GM19395 (cell line): ENCODE data around the gene TWSG1.

Source experiments
- ATAC-seq: cut with Tn5 transposase; IDR thresholded peaks from one replicate; pipeline ENCODE4 v1.9.1; 2021; ENCODE audit warnings: mild to moderate bottlenecking, moderate library complexity; ENCODE audit not compliant: unreplicated experiment

TWSG1 gene

DNA sequence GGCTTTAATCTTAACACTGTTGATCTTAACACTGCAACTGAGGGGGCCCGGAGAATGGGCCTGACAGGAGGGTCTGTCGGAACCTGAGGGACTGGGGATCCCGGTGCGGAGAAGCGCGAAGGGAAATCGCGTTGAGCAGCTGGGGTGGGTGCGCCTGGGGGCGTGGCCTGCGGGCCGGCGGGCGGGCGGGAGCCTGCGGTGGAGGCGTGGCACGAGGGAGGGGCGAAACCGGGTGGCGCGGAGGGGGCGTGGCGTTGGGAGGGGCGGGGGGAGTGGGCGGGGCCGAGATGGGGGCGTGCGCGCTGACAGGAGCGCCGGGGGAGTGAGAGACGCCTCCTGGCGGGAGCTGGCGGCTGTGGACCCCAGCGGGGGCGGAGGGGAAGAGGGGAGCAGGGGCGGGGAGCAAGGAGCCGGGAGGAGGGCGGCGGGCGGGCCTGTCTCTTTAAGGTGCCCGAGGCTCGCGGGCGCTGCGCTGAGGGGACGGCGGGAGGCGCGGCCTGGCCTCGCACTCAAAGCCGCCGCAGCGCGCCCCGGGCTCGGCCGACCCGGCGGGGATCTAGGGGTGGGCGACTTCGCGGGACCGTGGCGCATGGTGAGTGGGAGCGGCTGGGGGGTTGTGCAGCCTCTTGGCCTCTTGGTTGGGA is at the start of gene TWSG1:
TSS of gene TWSG1 (plus strand) at position 445 of the 644 bp plus-strand sequence. CDS start 2,457 bp downstream, outside the sequence.
- peak; percentile 77 for ATAC-seq

GRCh38 chr18:9285604-9286003 is 49.0 kb upstream of the TWSG1 start:
- no peak for ATAC-seq

GRCh38 chr18:9287036-9287435 is 47.5 kb upstream of the TWSG1 start:
- ATAC-seq = no peak

DNA sequence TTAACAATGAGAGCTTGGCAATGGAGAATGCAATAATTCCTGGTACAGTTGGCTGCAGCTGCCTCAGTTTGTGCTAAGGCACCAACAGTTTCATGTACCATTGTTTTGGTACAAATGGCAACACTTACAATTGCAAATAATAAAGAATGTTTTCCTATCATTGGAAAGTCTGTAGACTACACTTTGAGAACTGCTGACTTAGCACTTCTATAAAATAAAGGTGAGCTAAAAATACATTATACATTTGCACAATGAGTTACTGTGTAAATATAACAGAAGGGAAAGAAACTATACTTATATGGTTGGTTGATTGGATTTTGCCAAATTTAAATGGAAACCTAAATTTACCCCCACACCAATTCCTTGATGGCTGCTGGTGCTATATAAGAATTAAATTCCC is 44.9 kb upstream of the TWSG1 start:
- no peak for ATAC-seq

DNA sequence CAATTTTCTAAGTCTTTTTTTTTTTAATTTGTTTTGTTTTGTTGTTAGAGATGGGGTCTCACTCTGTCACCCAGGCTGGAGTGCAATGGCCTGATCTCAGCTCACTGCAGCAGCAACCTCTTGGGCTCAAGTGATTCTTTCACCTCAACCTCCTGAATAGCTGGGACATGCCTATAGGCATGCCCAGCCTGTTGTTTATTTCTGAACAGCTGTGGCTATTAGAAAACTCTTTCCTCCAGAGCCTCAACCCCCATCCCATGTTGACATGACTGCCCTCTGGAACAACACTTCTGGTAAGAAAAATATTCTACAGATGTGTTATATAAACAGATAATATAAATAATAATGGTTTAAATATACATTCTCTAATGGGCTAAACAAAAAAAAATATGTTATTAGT is 44.4 kb upstream of the TWSG1 start:
- ATAC-seq = no peak

DNA sequence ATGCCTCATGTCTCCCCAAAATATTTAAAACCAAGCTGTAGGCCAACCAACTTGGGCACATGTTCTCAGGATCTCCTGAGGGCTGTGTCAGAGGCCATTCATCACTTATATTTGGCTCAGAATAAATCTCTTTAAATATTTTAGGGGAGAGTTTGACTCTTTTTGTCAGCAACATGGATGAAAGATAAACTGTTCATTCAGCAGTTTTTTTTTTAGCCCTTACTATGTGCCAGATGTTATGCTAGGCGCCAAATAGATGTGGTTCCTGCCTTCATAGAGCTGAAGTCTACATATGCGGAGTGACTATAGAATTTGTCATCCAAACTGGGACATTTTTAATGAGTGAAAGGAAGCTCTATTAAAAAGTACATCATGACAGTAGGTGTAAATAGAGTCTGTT is 42.5 kb upstream of the TWSG1 start:
- no peak for ATAC-seq

DNA sequence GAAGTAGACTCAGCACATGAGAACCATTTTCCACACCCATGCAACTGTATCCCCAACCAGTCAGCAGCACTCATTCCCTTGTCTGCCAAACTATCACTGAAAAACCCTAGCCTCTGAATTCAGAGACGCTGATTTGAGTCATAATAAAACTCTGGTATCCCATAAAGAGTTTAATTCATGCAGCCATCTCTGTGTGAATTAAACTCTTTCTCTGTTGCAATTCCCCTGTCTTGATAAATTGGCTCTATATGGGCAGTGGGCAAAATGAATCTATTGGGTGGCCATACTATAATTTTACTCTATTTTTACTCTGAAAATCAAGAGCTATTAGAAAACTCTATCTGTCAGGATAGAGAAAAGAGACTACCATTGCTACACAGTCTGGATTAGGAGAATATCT is 40.6 kb upstream of the TWSG1 start:
- ATAC-seq = no peak

GRCh38 chr18:9296233-9297006 is 38.2 kb upstream of the TWSG1 start:
- ATAC-seq = no peak

DNA sequence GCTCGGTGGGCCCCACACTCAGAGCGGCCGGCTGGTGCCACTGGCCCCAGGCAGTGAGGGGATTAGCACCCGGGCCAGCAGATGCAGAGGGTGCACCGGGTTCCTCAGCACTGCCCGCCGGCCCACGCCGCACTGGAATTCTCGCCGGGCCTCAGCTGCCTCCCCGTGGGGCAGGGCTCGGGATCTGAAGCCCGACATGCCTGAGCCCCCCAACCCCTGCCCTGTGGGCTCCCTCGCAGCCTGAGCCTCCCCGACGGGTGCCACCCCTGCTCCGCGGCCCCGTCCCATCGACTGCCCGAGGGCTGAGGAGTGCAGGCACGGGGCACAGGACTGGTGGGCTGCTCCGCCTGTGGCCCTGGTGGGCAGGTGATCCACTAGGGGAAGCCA is 37.6 kb upstream of the TWSG1 start:
- ATAC-seq = no peak

DNA sequence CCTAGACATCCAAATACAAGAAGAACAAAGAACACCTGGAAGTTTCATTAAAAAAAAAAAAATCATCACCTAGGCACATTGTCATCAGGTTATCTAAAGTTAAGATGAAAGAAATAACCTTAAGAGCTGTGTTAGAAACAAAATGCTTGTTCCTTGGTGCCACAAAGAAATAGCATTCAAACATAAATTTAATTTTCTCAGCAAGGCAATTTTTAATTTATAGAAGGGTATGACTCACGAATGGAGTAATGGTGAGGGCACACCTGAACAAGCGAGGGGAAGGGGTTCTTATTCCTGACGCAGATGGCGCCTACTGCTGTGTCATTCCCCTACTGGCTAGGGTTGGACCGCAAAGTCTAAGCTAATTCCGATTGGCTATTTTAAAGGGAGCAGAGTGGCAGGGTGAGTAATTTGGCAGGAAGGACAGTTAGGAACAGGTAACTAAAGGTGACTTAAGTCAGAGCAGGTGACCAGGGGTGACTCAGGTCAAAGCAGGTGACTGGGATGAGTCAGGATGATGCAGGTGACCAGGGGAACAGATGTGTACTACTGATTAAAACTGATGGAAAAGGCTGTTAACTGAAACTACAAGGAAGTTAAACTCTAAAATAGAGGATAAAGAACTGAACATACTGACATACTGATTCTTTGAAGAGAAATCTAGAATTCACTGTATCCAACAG is 30.0 kb upstream of the TWSG1 start:
- ATAC-seq = no peak

GRCh38 chr18:9319333-9319732 is 15.2 kb upstream of the TWSG1 start:
- ATAC-seq = no peak

GRCh38 chr18:9321017-9321452 is 13.5 kb upstream of the TWSG1 start:
- no peak for ATAC-seq

GRCh38 chr18:9321736-9322135 is 12.8 kb upstream of the TWSG1 start:
- ATAC-seq = no peak

DNA sequence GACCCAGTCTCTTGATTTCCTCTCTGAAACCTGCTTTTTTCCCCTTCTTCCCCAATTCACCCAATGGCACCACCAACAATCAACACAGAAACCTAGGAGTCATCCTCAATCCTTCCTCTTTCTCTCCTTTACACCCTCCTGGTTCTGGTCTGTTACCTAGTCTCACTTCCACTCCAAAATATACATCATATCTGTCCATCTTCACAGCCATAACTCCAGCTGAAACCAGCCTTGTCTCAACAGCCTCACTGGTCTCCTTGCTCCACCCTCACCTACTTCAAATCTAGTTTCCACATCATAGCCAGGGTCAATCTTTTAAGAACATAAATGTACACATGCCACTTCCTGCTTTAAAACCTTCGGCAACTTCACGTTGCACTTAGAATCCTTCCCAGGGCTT is 11.8 kb upstream of the TWSG1 start:
- no peak for ATAC-seq

DNA sequence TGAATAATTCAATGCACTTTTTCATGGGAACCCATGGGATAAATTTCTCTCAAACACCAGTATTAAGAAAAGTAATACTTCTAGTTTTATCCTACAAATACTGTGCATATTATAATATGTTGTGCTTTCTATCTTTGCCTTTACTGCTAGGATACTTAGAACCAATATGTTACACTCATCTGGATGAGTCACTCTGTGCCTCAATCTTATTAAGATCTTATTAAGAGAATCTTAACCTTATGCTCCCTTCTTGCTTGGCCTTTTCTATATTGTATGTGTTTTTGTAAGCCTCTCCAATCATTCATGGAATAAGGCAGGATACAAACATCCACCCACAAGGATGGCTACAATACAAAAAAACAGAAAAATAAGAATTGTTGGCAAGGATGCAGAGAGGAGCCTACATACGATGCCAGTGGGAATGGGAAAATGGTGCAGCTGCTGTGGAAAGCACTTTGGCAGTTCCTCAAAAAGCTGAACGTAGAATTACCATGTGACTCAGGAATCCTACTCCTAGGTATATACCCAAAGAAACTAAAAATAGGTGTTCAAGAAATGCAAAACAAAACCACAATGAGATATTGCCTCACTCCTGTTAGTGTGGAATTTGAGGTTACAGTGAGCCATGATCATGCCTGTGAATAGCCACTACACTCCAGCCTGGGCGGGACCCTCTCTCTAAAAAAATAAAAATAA is 10.7 kb upstream of the TWSG1 start:
- ATAC-seq = no peak

GRCh38 chr18:9325716-9326115 is 8.9 kb upstream of the TWSG1 start:
- ATAC-seq = no peak

DNA sequence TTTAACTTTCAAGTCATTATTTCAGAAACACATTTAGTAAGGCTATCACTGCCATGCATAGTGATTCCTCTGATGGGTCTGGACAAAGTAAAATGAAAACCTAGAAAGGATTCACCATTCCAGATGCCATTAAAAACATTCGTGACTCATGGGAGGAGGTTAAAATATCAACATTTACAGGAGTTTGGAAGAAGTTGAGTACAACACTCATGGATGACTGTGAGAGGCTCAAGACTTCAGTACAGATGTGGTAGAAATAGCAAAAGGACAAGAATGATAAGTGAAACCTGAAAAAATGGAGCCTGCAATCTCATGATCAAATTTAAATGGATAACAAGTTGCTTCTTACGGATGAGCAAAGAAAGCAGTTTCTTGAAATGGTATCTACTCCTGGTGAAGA is 5.8 kb upstream of the TWSG1 start:
- ATAC-seq = no peak

DNA sequence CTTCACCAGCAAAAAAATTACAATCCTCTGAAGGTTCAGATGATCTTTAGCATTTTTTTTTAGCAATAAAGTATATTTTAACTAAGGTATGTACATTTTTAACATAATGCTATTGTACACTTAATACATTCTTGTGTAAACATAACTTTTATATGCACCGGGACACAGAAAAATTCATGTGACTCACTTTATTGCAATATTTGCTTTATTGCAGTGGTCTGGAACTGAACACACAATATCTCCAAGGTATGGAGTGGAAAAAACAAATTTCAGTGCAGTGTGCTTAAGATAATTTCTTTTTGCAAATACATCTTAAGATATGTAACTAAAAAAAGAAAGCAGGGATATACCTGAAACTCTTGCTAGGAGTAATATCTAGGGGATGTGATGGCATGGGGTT is 5.1 kb upstream of the TWSG1 start:
- no peak for ATAC-seq

DNA sequence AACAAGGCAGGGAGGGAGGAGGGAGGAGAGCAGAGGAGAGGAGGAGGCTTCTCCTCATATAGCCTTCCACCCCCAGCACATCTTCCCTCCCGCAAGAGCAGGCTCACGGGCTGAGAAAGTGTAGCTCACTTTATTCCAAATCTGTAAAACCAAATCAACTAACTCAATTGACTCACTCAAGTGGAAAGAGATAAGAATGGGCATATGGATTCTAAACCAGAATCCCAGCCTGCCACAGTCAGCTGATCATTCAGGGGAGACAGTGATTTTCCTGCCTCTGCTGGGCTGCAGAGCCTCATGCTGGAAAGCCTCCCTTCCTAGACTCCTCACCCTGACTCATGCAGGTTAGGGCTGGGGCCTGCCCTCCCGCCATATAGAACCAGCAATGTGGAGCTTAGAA is 4.2 kb upstream of the TWSG1 start:
- no peak for ATAC-seq

DNA sequence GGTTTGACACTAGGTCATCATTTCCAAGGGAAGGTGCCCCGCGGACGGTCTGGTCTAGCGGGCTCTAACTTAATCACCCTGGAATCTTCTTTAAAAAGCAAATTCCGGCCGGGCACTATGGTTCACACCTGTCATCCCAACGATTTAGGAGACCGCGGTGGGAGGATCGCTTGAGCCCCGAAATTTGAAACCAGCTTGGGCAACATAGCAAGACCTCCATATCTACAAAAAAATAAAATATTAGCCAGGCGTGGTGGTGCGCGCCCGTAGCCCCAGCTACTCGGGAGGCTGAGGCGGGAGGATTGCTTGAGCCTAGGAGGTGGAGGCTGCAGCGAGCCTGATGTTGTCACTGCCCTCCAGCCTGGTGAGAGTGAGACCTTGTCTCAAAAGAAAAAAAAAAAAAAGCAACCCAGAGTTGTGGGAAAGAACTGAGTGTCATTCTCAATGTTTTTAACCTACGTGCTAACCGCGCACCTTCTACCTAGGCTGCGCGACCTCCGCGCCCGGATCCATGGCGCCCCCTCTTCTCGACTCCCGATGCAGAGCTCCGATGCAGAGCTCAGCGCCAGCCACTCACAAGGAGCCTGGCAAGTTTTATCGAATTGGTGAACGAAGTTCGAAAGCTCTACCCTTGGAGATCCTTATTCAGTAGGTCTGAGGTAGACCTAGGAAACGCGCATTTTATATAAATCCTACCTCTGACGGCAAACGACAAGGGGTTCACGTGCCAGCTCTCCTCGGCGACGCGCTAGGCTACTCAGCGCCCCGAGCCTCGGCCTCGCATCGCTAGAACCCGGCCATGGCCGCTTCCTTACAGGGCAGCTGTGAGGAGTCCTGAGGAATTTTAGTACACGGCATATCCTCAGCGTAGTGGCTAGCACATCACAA is 888 bp upstream of the TWSG1 start:
- ATAC-seq = peak; percentile 53
